Fibroblast of mammary gland (primary cell): ENCODE measurements around the gene NFATC2.

ENCODE experiments used
- DNase-seq: peaks from one replicate; pipeline ENCODE4 v3.0.0-alpha.2; 2010; ENCODE audit warnings: low read depth
- H3K4me3 ChIP-seq: 2 replicates; pipeline ENCODE4 v1.5.1; 2011; ENCODE audit warnings: low read depth, mild to moderate bottlenecking, low read length, moderate library complexity; ENCODE audit not compliant: control insufficient read depth
- CTCF ChIP-seq: conservative IDR thresholded peaks from 2 replicates; pipeline ENCODE4 v1.5.1; 2011; ENCODE audit warnings: low read depth, low read length, inconsistent platforms; ENCODE audit not compliant: control insufficient read depth, insufficient read depth

NFATC2 gene

DNA sequence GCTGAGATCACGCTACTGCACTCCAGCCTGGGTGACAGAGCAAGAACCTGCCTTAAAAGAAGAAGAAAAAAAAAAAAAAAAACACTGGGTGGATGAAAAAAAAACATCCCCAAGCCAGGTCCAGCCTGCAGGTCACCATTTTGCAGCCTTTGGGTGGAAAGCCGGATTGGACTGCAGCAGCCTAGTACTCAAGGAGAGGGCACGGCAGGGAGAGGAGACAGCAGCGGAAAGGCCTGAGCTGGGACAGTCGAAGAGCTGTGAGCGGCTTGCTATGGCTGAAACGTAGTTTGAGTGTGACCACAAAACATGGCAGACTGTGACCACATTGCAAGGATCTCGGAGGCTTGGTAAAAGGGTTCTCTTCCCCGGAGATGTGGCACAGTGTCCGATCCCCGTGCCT is 173.0 kb downstream of the NFATC2 start:
- DNase-seq: no peak
- no peak overlapping the region for H3K4me3 ChIP-seq
- no peak for TF ChIP-seq CTCF

DNA sequence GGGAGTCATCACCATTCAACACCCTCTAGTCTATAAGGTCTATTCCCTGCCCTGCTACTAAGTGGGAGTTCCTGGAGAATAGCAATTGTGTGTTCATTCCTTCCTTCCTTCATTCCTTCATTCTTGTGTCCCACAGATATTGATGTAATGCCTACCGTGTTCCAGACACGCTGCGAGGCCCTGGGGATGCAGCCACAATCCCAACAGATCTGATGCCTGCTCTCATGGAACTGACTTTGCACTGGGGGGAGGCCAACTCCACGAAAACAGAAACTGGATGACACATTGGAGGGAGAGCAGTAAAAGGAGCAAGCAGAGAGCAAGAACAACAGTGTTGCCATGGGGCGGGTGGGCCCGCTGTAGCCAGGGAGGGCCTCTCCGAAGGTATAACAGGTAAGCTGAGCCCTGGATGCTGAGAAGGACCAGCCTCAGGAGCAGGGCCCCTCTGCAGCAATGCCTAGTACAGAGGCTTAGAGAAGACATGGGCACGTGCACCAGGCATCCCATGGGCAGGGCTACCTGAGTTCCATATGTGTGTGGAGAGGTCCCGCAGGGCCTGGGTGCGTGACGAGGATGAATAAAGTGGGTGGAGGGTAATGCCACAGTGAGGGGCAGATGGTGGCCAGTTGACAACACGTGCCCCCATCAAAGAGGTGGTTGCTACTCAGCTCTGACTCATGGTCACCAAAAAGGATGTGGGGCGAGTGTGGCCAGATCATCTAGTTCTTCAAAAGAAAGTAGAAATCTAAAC is 173.9 kb downstream of the NFATC2 start:
- peak; percentile 60 for DNase-seq
- H3K4me3 ChIP-seq: no peak overlapping the region
- TF ChIP-seq CTCF: no peak

DNA sequence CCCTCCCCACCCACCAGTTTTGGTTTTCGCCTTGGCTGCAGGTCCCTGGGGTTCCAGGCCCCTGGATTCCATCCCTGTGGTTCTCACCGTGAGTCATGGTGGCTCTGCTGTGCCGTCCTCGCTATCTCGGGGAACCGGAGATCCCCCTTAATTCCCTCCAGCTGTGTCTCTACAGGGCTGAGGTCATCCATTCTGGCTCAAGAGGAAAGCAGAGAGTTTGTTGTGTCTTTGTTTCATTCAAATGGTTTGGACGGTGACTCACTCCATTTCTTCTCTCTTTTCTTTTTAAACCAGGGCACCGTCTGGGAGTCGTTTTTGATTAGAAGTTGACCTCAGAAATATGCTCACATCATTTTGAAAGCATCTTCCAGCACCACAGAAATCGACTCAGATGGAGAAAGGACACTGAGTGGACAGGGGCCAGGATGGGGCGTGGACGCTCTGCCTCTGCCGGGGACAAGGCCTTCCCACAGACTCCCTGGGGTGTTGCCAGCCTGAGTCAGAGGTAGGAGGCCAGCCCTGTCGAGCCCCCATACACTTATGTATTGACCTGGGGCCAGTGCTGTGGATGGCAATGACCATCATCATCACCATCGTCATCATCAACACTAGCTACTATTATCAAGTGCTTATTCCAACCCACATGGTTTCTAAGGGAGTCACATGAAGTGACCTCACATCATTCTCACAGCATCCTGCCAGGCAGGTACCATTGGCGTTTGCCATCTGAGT is 176.2 kb downstream of the NFATC2 start:
- peak; percentile 100 for DNase-seq
- no peak for TF ChIP-seq CTCF
- no peak overlapping the region for H3K4me3 ChIP-seq

GRCh38 chr20:51365670-51366069 is 176.8 kb downstream of the NFATC2 start:
- peak; percentile 93 for DNase-seq
- H3K4me3 ChIP-seq: no peak overlapping the region
- no peak for TF ChIP-seq CTCF

DNA sequence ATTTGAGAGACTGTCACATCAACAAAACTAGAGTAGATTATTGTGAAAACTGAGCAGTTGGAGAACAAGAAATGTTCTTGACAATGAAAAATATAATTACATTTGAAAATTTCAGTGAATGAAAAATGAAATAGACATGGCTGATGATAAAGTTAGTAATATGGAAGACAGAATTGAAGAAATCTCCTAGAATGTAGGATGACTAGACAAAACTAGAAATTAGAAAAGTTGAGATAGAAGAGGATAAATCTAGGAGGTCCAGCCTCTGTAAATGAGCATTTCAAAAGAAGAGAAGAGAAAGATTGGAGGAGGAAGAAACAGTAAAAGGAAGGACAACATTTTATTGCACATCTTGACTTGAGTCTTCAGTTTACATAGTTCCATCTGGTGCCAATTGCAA is 178.7 kb downstream of the NFATC2 start:
- TF ChIP-seq CTCF: no peak
- no peak for DNase-seq
- no peak overlapping the region for H3K4me3 ChIP-seq

GRCh38 chr20:51363378-51363777 is 179.1 kb downstream of the NFATC2 start:
- no peak for TF ChIP-seq CTCF
- H3K4me3 ChIP-seq: no peak overlapping the region
- no peak for DNase-seq

- DNase-seq: no peak
- TF ChIP-seq CTCF: no peak
- no peak overlapping the region for H3K4me3 ChIP-seq
These were observed 180.3 kb downstream of the NFATC2 start for GRCh38 chr20:51362254-51362653.
